GM13976 (cell line): ENCODE measurements around the gene SERPINB1.

Experiments
- DNase-seq: peaks from one replicate; pipeline ENCODE4 v3.0.0; 2012; ENCODE audit warnings: low spot score
- in situ Hi-C: fragments of 300-500 bp; cut with MboI; formaldehyde crosslinking; loops from one replicate; pipeline ENCODE4 v1.12.0; 2022; ENCODE audit warnings: low sequenced_read_pairs, mixed read lengths, inconsistent platforms; ENCODE audit not compliant: unreplicated experiment
- TF ChIP-seq, protein P1 (sequence below): IDR thresholded peaks from 2 replicates; pipeline ENCODE4 v1.5.1; 2012; ENCODE audit warnings: borderline replicate concordance, mild to moderate bottlenecking; ENCODE audit not compliant: insufficient read depth; ENCODE audit errors: extremely low read depth, missing control alignments, control extremely low read depth

The SERPINB1 gene

DNA sequence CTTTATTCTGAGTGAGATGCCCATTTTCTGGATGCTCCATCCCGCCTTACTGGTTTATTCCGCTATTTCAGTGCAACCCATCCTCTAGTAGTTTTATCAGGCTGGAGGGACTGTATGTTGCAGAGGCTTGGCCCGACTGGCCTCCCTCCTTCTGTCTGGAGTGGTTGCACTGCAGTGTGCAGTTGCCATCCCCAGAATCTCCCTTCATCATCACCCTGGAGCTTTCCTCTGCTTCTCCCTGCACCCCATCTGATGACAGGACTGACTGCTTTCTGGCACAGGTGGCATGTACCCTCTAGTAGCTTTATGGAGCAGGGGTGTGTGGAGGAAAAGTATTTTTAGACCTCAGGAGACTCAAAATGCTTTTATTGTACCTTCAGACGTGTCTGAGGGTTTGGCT, 55.4 kb downstream of the SERPINB1 start:
- TF ChIP-seq, protein P1, sequence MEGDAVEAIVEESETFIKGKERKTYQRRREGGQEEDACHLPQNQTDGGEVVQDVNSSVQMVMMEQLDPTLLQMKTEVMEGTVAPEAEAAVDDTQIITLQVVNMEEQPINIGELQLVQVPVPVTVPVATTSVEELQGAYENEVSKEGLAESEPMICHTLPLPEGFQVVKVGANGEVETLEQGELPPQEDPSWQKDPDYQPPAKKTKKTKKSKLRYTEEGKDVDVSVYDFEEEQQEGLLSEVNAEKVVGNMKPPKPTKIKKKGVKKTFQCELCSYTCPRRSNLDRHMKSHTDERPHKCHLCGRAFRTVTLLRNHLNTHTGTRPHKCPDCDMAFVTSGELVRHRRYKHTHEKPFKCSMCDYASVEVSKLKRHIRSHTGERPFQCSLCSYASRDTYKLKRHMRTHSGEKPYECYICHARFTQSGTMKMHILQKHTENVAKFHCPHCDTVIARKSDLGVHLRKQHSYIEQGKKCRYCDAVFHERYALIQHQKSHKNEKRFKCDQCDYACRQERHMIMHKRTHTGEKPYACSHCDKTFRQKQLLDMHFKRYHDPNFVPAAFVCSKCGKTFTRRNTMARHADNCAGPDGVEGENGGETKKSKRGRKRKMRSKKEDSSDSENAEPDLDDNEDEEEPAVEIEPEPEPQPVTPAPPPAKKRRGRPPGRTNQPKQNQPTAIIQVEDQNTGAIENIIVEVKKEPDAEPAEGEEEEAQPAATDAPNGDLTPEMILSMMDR, result no peak
- in situ Hi-C loops, result loop anchor here (10.0 kb wide), 1 partner anchor 149 kb away; no protein-coding TSS in a partner anchor
- no peak for DNase-seq

DNA sequence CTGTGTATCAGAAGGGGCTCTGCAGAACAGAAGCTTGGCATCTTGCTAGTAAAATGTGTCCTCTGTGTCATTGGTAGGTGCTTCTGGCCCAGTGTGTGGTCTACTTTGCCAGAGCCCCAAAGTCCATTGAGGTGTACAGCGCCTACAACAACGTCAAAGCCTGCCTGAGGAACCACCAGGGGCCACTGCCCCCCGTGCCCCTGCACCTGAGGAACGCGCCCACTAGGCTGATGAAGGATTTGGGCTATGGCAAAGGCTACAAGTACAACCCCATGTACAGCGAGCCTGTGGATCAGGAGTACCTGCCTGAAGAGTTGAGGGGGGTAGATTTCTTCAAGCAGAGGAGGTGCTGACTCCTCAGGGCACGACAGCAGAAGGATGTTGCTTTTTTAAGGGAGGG, 56.7 kb downstream of the SERPINB1 start:
- in situ Hi-C loops, result loop anchor here (10.0 kb wide), 1 partner anchor 150 kb away; no protein-coding TSS in a partner anchor
- no peak for DNase-seq
- TF ChIP-seq, protein P1, result no peak

DNA sequence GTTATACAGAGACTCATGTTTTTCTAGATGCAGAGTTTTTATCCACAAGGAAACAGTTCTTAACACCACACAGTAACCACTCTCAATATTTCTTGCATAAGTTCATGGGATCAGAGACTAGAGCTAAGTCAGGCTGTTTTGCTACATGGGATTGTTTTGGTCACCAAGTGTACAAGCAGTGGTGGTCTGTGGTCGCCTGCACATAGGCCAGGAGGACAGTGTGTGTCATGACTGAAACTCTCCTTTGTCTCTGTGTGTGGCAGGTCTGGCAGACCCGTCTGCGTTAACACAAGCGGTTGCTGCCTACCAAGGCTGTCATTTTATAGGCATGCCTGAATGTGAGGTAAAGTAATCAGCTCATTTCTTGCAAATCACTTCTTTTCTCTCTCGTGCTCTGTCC, 57.6 kb downstream of the SERPINB1 start:
- in situ Hi-C loops, result loop anchor here (10.0 kb wide), 1 partner anchor 151 kb away; no protein-coding TSS in a partner anchor
- TF ChIP-seq, protein P1, result no peak

DNA sequence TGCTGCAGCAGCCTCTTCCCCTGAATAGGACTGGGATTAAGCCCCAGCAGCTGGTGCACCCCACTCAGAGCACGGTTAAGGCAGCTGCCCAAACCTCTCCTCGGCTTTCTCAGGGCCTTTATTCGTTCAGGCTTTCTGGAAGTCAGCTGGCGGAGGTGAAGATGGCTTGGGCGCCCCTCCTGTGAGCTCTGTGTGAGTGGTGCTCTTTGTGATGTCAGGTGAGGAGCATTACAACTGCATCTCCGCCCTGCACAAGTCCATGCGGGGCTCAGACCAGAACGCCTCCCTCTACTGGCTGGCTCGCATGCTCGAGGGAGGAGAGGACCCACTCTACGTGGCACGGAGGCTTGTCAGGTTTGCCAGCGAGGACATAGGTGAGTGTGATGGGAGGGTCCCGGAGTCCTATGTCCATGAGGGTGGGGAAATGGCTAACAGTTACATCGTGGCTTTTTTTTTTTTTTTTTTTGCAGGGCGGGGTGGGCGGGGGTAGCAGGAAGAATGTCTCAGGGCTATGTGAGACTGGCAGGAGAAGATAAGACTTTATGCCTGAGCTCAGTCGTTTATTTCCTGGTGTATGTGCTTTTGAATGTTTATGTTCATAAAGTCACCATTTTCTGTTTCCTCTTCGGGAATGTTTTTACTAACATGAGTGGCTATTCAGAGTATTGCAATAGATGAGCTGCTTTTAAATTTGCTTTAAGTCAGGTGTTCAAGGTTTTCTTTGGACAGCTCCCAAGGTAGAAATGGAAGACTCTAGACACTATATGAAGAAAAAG, 58.3 kb downstream of the SERPINB1 start:
- no peak for DNase-seq

More for the DNA sequence above, 57.6 kb downstream of the SERPINB1 start:
- DNase-seq, result no peak

DNA sequence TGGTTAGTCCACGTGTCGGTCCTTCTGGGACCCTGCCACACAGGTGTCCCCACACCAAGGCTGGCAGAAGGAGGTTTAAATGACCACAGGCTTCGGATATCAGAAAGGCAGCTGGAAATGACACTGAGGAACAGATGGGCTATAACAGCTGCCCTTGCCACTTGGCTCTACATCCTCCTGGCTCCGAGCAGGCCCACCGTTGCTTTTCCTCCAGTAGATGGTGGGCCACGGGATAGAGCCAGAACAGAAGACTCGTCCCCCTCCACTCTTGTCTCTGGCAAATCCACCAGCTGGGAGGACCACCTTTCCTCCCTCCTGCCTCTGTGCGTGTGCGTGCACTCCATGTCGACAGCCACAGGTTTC, 58.9 kb downstream of the SERPINB1 start:
- in situ Hi-C loops, result loop anchor here (10.0 kb wide), 1 partner anchor 152 kb away; no protein-coding TSS in a partner anchor
- no peak for DNase-seq
- TF ChIP-seq, protein P1, result no peak

More for the DNA sequence above, 58.3 kb downstream of the SERPINB1 start:
- in situ Hi-C loops, result loop anchor here (10.0 kb wide), 1 partner anchor 151 kb away; no protein-coding TSS in a partner anchor
- TF ChIP-seq, protein P1, result no peak

DNA sequence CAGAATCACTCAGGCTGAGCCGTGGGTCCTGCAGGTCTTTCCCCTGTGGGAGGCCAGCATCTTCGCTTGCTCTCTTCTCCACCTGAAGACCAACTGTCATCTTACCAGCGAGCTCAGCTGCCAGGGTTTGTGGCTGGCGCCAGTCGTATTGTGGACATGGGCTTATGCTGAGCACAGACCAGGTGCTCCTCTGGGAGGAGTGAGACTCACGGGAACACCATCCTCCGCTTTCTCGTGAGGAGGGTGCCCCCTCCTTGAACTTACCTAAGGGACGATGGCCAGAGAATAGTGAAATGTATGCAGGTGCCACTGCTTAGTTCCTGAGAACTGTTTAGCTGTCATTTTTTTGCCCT, 59.3 kb downstream of the SERPINB1 start:
- TF ChIP-seq, protein P1, result no peak
- no peak for DNase-seq
- in situ Hi-C loops, result loop anchor here (10.0 kb wide), 1 partner anchor 152 kb away; no protein-coding TSS in a partner anchor
